SW 1271 (cell line): ENCODE results near the gene PPP5C.

Source experiments
- DNase-seq, 2 experiments: peaks; one replicate each; lab custom pipeline; 2025; lab: John Stamatoyannopoulos, UW

The PPP5C gene

DNA sequence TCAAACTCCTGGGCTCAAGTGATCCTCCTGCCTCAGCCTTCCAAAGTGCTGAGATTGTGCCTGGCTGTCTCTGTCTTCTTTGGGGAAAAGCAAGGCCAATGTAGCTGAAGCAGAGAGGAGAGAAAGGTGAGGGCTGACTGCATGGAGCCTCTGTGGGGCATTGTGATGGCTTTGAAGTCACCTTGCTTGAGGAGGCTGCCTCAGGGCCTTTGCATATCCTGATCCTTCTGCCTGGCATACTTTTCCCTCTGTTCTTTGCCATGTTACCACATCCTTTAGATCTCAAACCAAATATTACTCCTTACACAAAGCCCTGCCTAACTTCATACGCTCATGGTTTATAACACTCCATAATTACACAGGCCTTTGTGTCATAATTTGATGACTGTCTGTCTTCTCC is 9.4 kb upstream of the PPP5C start:
- DNase-seq = no peak

DNA sequence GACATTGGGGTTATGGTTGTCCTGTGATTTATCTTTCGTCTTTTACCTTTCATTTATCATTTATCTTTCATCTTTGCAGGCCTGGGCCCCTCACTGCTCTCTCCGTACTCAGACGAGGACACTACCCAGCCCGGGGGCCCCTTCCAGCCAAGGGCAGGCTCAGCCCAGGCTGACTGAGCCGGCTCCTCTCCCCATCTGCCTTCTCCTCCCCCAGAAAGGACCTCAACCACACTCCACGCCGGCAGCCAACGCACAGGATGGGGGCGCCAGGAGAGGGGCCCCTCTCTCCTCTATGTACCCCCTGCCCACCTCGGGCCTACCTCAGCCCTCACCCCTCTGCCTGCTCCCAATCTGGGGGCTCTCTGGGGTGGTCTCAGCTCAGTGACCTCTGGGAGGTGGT is 7.4 kb upstream of the PPP5C start:
- DNase-seq = no peak

DNA sequence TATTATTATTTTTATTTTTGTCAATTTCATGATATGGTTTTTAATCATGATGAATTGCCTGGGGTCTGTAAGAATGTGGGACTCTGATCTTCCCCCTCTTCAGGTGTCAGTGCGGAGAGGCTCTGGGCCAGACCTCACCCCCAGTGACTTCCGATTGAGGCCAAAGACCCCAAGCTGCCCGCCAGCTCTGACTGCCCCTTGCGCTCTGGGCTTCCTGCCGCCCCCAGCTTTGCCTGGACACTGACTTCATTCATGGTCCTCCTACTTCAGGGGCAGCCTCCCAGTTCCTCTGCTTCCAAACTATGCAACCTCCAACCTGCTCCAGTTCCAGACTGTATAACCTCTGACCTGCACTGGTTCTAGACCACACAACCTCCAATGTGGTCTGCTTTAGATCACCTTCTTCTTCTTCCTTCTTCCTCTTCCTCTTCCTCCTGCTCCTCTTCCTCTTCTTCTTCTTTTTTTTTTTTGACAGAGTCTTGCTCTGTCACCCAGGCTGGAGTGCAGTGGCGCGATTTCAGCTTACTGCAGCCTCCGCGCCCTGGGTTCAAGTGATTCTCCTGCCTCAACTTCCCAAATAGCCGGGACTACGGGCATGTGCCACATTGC is 6.7 kb upstream of the PPP5C start:
- no peak for DNase-seq

DNA sequence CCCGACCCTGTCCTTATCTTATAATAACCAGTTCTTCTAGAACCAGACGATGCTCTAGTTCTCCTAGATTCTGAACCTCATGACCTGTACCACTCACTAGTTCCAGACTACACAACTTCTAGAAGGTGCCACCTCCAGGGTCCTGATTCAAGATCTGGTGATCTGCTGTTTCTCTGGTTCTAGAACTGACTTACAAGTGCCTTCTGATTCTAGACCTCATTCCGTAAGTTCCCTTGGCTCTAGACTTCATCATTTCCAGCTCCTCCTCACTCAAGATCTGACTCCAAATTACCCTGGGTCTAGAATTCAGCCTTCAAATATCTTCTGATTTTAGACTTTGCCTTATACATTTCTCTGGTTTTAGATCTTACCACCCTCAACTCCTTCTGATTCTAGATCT is 5.0 kb upstream of the PPP5C start:
- DNase-seq = no peak

DNA sequence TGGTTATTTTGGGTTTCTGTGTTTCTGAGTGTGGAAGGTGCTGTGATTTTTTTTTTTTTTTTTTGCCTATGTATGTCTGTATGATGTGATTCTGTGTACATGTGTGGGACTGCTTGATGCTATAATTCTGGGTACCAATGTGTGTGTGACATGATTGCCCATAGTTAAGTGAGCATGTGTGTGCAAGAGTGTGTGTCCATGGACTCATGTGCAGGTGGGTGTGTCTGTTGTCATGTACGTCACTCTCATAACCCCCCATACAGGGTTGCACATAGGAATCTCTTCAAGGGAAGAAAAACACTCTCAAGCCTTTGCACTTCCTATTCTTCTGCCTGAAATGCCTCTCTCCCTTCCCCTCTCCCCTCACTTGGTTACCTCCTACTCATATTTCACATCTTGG is 2.5 kb upstream of the PPP5C start:
- DNase-seq = no peak

DNA sequence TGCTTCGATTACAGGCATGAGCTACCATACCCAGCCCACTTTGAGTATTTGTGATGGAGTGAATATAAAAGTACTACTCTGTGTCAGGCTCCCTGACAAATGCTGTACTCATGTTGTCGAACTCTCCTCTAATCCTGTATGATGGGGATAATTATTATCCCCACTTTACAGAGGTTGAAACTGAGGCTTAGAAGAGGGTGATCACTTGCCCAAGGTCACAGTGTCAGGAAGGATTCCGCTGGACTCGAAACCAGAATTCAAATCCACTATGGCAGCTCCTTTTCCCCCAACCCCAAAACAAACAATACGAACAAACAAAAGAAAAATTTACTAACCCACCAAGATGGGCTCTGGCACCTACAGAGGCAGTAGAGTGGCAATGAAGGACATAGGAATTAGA is 1.7 kb upstream of the PPP5C start:
- no peak for DNase-seq

DNA sequence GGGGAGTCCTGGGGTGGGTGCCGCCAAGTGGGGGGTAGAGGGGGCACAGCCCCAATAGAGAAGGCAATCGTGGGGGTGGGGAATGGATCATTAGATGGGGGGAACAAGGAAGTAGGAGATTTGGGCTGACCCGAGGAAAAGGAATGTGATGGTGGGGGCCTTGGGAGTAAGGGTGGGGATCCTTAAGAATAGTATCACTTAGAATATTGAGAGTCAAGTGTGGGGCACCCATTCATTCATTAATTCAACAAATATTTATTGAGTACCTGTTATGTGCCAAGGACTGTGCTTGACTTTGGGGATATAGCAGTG is 641 bp downstream of the PPP5C start:
- DNase-seq = no peak

DNA sequence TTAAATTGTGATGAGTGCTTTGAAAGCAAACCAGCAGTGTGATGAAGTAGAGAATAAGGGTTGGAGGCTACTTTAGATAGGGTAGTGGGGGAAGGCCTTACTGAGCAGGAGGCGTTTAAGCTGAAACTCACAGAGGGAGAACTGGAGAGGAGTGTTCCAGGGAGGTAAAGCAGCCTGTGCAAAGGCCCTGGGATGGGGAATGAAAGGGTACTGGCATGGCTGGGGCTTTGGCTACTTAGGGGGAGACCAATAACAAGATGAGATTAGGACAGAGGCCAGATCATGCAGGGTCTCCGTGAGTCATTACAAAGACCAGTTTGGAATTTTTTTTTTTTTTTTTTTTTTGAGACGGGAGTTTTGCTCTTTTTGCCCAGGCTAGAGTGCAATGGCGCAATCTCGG is 1.1 kb downstream of the PPP5C start:
- no peak for DNase-seq

DNA sequence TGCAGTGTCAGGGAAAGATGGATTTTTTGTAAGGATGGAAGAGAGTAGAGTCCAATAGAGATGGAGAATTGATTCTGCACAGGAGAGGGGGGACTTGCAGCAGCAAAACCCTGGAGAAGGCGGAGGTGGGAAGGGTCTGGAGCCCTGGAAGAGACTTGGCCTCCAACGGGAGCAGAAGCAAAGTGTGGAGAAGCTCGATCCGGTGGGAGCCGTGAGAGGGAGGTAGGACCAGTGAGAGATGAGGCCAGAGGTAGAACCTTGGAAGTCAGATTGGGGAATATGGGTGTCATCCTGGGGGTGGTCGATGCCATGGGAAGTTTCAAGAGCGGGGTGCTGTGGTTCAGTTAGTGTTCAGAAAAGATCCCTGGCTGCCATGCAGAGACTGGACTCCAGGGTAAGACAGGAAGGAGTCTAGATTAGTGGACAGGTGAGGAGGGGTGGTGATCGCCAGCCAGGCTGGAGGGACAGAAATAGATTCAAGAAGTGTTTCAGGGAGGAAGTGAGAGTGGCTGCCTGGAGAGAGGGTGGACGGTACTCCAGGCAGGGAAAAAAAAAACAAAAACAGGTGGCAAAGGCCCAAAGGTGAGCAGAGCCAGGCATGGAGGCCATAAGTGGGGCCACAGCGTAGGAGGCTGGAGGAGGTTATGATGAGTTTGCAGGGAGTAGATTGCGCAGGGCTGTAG is 2.6 kb downstream of the PPP5C start:
- DNase-seq = no peak

DNA sequence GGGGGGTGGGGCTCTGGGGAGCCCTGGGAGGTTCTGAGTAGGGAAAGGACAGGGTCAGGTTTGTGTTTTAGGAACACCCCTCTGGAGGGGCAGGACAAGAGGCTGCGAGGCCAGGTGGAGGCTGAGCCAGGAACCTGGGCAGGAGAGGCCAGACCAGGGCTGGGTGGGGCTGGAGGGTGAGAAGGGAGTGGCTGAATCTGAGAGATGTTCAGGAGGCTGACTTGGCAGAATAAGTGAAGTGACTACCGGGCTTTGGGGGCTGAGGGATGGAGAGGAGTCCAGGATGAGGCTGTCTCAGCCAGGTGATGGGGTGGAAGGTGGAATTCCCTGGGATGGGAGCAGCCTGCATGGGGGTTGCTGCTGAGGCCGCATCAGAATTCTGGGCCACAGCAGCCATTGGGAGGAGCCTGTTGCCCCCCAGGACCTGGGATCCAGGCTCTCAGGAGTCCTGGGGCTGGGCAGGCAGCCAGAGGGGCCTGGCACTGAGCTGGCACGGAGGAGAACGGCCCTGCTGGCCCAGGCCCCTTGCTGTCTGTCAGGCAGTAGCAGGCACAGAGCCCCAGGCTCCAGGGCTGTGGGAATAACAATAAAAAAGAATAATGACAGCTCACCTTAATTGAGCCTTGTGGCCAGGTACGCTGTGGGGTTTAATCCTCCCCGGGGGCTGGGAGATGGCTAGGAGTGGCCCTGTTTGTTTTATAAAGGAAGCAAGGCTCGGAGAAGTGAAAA is 3.3 kb downstream of the PPP5C start:
- DNase-seq = no peak

DNA sequence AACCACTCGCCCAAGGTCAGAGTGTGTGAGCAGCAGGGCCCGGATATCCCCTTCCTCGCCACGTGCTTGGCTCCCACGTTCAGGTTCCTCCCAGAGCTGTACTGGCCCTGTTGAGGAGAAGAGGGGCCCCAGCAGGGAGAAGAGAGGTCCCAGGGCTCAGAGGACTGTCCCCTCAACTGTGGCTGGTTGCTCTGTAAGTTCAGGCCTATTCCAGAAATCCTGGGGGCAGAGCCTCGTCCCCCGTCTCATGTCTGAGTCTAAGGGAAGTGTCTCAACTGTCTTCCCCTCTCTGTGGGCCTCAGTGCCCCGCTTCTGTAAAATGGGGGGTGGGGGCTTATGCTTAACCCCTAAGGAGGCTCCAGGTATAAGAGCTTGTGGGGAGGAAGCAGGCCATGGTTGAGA is 3.9 kb downstream of the PPP5C start:
- no peak for DNase-seq

DNA sequence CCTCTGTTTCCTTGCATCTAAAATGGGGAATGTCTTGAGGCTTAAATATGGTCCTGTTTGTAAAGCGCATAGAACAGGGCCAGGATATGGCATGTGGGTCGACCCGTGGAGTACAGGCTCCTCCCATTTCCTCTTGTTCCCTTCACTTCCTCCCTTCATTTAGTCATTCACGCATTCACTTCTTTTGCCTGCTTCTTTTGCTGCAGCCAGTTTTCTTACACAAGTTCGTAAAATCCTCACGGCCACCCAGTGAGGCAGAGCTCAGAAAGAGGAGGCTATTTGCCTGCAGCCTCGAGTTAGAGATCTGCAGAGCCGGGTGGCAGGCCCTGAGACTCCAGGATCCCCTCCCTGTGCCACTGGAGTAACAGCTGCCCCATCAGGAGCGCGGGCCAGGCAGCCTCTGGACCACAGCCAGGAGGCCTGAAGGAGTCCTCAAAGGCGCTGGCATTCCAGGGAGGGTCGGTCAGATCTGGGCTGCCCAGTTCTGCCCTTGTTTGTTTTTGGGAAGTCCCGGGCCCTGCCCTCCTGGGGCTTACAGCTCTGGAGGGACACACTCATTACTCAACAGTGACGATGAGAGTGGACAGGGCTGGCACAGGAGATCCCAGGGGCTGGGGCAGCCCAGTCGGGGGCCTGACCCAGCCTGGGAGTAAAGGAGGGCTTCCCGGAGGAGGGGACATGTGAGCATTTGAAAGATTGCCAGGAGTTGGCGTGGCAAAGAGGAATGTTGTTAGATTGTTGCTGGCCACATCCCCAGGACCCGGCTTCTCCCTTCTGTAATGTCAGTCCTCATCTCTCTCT is 4.6 kb downstream of the PPP5C start:
- DNase-seq = no peak

DNA sequence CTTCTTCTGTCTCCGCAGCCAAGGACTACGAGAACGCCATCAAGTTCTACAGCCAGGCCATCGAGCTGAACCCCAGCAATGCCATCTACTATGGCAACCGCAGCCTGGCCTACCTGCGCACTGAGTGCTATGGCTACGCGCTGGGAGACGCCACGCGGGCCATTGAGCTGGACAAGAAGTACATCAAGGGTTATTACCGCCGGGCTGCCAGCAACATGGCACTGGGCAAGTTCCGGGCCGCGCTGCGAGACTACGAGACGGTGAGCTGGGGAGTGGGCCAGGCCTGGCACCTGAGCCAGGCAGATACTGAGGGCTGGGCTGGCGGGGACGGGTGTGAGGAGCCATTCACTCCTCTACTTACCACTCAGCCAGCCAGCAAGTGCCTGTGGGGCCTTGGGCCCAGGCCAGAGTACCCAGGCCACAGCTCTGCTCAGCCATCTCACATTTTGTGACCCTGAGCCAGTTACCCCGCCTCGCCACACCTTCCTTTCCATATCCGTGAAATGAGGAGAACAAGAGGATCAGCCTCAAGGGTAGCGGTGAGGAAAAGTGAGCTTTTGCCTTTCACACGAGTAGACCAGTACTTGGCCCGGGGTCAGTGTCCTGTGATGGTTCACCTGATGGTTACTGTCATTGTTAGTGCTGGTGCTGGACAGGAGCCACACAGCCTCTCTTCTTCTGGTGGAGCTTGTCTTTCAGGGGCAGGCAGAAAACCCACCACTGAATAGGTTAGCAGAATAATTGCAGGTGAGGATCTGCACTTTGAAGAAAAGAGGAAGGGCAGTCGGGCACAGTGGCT is 7.0 kb downstream of the PPP5C start:
- DNase-seq = no peak

DNA sequence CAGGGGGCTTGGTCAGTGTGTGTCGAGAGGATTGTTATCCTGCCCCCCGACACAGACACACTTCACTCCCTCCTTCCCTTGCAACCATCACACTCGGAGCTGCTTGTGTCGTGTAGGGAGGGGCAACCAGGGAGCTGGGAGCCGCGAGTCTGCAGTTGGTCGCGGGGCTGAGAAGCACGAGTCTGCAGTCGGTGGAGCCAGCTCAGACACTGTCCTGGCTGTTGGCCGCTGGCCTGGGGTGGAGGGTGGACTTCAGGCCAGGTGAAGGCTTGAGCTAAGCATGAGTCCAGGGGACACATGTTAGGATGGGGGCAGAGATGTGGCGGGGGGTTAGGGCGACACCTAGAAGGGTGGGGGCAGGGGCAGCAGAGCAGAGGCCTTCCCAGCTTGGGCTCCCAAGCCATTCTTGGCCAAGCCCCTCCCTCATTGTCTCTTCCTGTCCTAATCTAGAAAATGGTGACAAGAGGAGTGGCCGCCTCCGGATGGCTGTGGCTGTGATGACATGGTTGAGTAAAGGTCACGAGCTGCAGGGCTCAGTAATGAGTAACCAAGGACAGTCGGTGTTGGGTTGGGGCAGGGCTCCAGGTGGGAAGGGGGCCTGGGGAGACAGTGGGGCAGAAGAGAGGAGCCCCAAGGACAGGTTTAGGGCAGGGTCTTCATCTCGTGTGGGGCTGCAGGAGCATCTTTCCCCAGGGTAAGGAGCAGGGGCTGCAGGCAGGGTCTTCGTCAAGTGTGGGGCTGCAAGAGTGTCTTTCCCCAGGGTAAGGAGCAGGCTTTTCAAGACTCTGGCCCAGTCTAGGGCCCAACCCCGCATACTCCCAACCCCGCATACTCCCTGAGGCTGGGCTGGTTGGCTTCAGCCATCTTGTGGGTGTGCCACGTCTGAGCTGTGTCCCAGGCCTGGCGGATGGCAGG is 8.6 kb downstream of the PPP5C start:
- no peak for DNase-seq

DNA sequence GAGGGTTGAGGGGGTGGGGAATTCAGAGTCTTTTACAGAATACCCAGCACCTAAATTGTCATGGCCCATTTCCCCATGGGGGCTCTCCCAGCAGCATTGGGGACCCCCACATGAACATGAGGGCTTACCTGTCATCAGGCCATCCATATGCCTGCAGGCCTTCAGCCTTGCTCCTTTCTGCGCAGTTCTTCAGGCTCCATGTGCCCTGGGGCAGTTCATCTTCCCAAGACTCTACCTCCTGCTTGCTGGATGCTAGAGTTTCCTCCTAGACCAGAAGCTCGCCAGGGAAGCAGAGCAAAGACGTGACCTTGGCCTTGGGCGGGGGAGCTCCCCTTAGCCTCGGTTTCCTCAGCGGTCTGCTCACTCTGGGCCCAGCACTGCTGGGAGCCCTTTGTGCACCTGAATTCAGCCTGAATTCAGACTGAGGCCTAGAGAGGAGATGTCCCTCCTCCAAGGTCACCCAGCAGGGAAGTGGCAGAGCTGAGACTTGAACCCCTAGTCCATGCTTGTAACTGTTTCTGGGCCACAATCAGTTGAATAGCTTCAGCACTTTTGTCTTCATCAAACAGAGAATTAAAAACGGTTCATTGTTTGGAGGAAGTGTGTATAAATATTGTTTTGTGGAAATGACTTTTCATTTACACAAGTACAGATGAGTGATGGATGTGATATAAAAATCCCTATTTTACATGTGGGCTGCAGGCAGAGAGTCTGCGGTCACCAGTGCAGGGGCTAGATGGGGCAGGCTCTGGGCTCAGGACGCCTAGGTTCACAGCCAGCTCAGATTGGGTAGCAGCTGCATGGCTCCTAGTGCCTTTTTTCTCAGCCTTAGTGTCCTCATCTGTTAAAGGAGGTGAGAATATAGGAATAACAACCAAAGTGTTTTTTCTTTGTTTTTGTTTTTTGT is 9.5 kb downstream of the PPP5C start:
- DNase-seq = no peak

DNA sequence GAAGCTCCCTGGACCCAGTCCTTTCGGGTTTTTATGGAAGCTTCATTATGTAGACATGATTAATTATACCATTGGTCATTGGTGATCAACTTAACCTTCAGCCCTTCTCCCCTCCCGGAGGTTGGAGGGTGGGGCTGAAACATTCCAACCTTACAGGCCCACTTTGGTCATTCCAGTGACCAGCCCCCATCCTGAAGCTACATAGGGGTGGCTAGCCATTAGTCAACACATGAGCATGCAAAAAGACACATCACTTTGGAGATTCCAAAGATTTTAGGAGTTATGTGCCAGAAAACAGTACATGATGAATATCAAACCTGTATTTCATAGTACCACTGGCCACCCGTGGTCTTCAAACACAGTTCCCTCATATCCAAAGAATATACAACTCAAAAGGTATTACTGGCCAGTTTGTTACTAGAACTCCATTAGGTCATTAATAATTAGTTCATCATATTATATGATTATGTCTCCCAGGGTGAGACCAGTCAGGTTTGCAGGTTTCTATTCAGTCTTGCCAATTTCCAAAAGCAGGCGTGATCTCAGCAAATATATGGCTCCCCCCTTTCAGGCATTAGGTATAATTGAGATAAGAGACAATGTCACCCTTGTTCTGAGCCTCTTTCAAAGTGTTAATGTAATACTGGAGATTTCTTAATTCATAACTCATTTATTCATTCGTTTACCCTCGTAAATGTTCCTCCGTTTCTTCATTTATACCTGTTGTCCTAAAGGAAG is 11.1 kb downstream of the PPP5C start:
- no peak for DNase-seq

DNA sequence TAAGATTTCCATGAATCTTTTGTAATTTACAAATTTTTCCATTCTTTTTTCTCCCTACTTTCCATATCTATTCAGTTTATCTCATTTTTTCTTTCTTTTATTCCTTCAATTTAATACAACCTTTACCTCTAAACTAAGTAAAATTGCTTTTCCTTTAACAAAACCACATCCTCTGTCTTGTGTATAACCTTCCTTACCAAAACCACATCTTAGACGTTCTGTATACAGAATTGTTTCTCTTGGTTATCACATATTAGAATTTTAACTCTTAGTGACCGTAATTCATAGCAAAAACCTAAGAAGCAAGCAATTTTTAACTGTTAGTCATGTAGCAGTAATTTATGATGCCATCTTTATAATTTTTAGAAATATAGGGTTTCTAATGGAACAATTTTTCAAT is 15.0 kb downstream of the PPP5C start:
- no peak for DNase-seq

DNA sequence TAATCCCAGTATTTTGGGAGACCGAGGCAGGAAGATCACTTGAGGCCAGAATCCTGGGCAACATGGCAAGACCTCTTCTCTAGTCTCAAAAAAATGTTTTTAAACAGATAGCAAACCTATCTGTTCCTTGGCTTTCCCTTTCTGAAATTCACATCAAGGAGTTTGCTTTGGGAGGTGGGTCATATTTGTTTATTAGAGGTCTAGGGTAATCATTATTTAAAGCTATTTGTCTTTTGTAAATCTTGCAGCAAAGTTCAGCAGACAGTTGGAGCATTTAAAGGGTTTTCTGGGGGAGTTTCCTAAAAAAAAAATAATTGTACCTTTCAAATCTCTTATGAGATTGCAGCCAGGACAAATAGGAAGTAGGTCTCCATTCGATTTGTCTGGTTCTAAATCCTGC is 17.5 kb downstream of the PPP5C start:
- no peak for DNase-seq

DNA sequence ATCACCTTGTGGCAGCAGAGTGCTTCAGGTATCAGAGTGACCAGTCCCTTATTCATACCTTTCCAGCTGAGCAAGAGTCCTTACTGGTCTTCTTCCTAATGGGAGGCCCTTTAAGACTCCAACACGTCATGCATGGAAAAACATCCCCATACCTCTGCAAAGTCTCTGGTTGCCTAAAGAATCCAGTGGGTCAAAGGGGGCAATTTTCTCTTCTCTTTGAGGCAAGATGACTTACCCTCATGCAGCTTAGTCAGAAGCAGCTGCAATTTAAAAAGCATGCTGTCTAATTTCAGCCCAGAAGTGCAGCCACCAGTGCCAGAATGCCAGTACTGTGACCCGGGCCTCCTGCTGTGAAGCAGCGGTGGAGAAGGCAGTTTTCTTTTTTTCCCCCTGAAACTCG is 18.7 kb downstream of the PPP5C start:
- no peak for DNase-seq
